SU-DHL-6 (cell line): Measurements from ENCODE around the gene AQP2.

ENCODE experiments used
- EZH2phosphoT487 ChIP-seq: fragments of 200-600 bp; sonication (generic), shearing (Covaris generic); conservative IDR thresholded peaks from 2 replicates; pipeline ENCODE4 v1.6.1; 2018; ENCODE audit warnings: mild to moderate bottlenecking, antibody characterized with exemption, low read length, moderate library complexity, mixed read lengths
- TF ChIP-seq, protein P1 (sequence below): fragments of 200-600 bp; sonication (generic); IDR thresholded peaks from one replicate; pipeline ENCODE4 v1.5.1; 2017; ENCODE audit warnings: antibody characterized with exemption, mild to moderate bottlenecking, low read length, moderate library complexity; ENCODE audit not compliant: insufficient read depth, poor library complexity, severe bottlenecking

DNA sequence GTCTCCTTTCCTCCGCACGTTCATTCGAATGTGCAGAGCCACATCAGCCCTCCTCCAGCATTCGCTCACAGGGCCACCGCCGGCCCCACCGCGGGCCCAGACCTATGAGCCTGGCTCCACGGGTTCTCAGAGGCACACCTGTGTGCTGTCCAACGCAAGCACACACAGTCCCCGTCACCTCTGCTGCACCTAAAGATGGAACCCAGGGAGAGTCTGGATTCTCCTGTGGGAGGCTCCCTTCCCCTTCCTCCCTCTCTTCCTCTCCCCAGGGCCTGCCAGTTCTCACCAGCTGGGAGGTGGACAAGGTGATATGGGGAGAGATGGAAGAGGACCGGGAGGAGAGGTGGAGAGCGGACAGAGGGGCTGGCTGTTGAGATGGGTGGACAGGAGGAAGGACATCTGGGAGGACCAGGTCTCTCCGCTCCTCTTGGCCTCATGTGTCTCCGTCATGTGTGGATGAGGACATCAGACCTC is 17.3 kb downstream of the AQP2 start:
- TF ChIP-seq, protein P1, sequence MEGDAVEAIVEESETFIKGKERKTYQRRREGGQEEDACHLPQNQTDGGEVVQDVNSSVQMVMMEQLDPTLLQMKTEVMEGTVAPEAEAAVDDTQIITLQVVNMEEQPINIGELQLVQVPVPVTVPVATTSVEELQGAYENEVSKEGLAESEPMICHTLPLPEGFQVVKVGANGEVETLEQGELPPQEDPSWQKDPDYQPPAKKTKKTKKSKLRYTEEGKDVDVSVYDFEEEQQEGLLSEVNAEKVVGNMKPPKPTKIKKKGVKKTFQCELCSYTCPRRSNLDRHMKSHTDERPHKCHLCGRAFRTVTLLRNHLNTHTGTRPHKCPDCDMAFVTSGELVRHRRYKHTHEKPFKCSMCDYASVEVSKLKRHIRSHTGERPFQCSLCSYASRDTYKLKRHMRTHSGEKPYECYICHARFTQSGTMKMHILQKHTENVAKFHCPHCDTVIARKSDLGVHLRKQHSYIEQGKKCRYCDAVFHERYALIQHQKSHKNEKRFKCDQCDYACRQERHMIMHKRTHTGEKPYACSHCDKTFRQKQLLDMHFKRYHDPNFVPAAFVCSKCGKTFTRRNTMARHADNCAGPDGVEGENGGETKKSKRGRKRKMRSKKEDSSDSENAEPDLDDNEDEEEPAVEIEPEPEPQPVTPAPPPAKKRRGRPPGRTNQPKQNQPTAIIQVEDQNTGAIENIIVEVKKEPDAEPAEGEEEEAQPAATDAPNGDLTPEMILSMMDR = no peak
- no peak for TF ChIP-seq EZH2phosphoT487
